ENCODE data around the gene OSBPL10. TPM values are rescaled to one million over a fixed set of nuclear protein-coding genes. Genes with fewer than 3 reads are reported as not detected.

The OSBPL10 gene
- total RNA-seq, 2 donors from 2014 or later, result 4.2 to 8.2 TPM

DNA sequence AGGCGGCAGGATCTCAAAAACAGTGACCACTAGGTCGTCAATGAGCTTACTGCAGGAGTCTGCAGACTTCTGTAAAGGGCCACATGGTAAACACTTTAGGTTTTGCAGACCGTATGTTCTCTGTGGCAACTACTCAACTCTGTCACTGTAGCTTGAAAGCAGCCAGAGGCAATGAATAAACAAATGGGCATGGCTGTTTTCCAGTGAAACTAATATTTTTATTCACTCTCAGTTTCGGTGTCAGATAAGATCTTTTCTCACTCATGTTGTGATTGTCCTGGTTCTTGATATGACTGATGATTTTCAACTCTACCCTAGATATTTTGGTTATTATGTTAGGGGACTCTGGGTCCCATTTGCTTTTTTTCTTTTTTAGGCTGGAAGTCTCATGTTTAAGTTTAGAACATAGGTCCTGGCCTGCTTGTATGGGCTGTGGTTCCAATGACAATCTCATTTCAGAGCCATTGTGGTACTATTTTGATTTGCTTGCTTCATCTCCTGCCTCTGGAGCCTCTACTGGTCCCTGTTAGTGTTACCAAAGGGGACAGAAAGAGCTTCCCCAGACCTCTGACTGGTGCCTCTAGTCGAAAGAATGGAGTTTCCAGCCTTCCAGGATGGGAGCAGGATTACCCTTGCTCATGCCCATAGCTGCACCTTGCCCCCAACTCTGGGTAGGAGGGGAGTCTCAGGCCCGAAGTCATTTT, 226.3 kb downstream of the OSBPL10 start:
- H3K9me3 ChIP-seq, result no peaks in the 10 kb centered on the region
- no peak overlapping the region for H3K27ac ChIP-seq
- H3K4me1 ChIP-seq, result no peaks in the 10 kb centered on the region
- TF ChIP-seq, protein P1, sequence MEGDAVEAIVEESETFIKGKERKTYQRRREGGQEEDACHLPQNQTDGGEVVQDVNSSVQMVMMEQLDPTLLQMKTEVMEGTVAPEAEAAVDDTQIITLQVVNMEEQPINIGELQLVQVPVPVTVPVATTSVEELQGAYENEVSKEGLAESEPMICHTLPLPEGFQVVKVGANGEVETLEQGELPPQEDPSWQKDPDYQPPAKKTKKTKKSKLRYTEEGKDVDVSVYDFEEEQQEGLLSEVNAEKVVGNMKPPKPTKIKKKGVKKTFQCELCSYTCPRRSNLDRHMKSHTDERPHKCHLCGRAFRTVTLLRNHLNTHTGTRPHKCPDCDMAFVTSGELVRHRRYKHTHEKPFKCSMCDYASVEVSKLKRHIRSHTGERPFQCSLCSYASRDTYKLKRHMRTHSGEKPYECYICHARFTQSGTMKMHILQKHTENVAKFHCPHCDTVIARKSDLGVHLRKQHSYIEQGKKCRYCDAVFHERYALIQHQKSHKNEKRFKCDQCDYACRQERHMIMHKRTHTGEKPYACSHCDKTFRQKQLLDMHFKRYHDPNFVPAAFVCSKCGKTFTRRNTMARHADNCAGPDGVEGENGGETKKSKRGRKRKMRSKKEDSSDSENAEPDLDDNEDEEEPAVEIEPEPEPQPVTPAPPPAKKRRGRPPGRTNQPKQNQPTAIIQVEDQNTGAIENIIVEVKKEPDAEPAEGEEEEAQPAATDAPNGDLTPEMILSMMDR (IDR thresholded peaks at IDR 0.05), result no peak
- no peak overlapping the region for H3K4me3 ChIP-seq
- DNase-seq (ENCODE audit: low spot score), result no peak
- H3K27me3 ChIP-seq, result no peaks in the 10 kb centered on the region
- H3K36me3 ChIP-seq, result no peaks in the 10 kb centered on the region

- TF ChIP-seq, protein P1 (IDR thresholded peaks at IDR 0.05), result no peak
- H3K4me1 ChIP-seq, result no peaks in the 10 kb centered on the region
- no peaks in the 10 kb centered on the region for H3K27me3 ChIP-seq
- DNase-seq (ENCODE audit: low spot score), result no peak
- no peak overlapping the region for H3K4me3 ChIP-seq
- no peaks in the 10 kb centered on the region for H3K36me3 ChIP-seq
- no peaks in the 10 kb centered on the region for H3K9me3 ChIP-seq
- no peak overlapping the region for H3K27ac ChIP-seq
Observed at GRCh38 chr3:31753050-31753425, 228.0 kb downstream of the OSBPL10 start.

DNA sequence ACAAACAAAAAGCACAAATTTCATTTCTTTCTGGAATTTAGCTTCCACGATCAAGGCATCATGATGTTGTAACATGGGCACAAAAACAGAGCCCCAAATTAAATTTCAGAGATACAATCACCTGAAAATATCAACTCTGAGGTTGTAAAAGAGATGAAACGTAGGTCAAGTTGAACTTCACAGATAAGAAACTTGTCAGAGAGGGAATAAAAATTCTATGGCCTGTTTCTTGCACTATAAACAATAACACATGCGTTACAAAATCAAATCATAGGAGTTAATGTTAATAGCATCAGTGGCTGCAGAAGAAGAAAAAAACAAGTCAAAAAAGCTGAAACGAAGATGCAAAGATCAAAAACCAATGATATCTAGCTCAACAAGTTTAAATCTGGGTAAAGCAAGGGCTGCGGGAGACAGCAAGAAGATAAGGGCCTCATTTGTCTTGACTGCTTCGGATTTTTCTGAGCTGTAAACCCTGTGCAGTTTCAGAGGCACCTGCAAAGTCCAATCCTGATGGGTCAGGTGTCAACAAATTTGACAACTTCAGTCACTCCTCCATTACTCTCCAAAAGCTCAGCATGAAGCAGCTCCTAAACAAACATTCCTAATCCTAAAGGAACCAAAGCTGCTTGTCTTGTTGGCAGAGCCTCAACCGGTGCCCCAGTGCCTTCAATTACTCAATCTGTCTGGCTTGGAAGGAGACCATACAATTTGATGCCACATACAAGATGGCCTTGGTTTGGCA, 228.6 kb downstream of the OSBPL10 start:
- H3K4me1 ChIP-seq, result no peaks in the 10 kb centered on the region
- H3K27me3 ChIP-seq, result no peaks in the 10 kb centered on the region
- TF ChIP-seq, protein P1 (IDR thresholded peaks at IDR 0.05), result no peak
- DNase-seq (ENCODE audit: low spot score), result no peak
- H3K36me3 ChIP-seq, result no peaks in the 10 kb centered on the region
- no peaks in the 10 kb centered on the region for H3K9me3 ChIP-seq
- H3K4me3 ChIP-seq, result no peak overlapping the region
- H3K27ac ChIP-seq, result no peak overlapping the region

DNA sequence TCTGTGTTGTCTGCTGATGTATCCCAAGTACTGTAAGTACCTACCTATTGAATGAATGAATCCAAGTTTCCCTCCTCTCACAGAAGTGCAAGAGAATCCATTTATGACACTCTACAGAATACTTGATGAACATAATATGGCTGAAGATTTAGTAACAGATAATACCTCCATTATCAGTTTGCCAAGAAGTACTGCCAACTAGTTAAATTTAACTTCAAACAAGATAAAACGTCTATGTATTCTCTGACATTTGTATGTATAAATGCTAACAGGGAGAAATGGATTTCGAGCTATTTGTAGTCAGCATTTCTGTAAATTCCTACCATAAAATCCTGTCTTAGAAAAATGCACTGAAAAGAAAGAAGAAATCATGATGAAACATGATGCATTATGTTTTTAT, 230.7 kb downstream of the OSBPL10 start:
- Histone ChIP-seq H3K4me3 (no peak overlapping the region), H3K4me1 (no peaks in the 10 kb centered on the region), H3K9me3 (no peaks in the 10 kb centered on the region), H3K27ac (no peak overlapping the region), H3K27me3 (no peaks in the 10 kb centered on the region), H3K36me3 (no peaks in the 10 kb centered on the region)
- TF ChIP-seq, protein P1 (IDR thresholded peaks at IDR 0.05), result no peak
- no peak for DNase-seq (ENCODE audit: low spot score)

DNA sequence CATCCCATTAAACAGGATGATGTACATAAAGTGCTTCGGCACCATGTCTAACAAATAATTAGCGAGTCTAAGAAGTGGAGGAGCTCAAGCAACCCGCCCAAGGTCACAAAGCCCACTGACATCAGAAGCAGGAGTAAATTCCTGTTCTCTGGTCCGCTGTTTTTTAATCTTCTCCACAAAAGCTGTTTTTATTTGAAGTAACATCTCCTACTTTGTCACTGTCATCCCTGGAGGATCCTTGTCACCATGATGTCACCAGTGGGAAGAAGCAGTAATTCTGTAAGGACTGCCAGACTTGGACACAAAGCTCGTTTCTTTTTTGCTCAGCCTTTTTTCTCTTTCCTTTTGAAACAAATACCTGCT, 232.1 kb downstream of the OSBPL10 start:
- Histone ChIP-seq H3K27me3 (no peaks in the 10 kb centered on the region), H3K4me1 (peaks cover 0 to 3% of the 10 kb centered on the region in 2 donors), H3K36me3 (no peaks in the 10 kb centered on the region), H3K4me3 (no peak overlapping the region), H3K9me3 (no peaks in the 10 kb centered on the region), H3K27ac (no peak overlapping the region)
- DNase-seq (ENCODE audit: low spot score), result no peak
- TF ChIP-seq, protein P1 (IDR thresholded peaks at IDR 0.05), result no peak

All from right atrium auricular region (tissue), 2 donors.